Trophoblast cell (in vitro differentiated cells and primary cell): ENCODE results near the gene STK38L. TPM values are rescaled to one million over a fixed set of nuclear protein-coding genes. Genes with fewer than 3 reads are reported as not detected.

Experiments used
- DNase-seq, 2 donors: peaks; one replicate each; pipeline ENCODE4 v3.0.0-alpha.2; 2016
- H2AFZ ChIP-seq: 2 replicates; pipeline ENCODE4 v1.6.1; 2013; ENCODE audit warnings: low read length, moderate library complexity, mild to moderate bottlenecking; ENCODE audit not compliant: insufficient read depth, poor library complexity
- H2AK5ac ChIP-seq: 2 replicates; pipeline ENCODE4 v1.6.1; 2013; ENCODE audit warnings: mild to moderate bottlenecking, low read length
- H2BK120ac ChIP-seq: 2 replicates; pipeline ENCODE4 v1.6.1; 2013; ENCODE audit warnings: low read length, mild to moderate bottlenecking, moderate library complexity; ENCODE audit not compliant: insufficient read depth, poor library complexity
- H2BK12ac ChIP-seq: 2 replicates; pipeline ENCODE4 v1.6.1; 2013; ENCODE audit warnings: mild to moderate bottlenecking, low read length, moderate library complexity
- H2BK5ac ChIP-seq: 2 replicates; pipeline ENCODE4 v1.6.1; 2013; ENCODE audit warnings: low read length, low read depth, moderate library complexity, mild to moderate bottlenecking; ENCODE audit not compliant: poor library complexity
- H3K14ac ChIP-seq: 2 replicates; pipeline ENCODE4 v1.6.1; 2013; ENCODE audit warnings: mild to moderate bottlenecking, low read length
- H3K18ac ChIP-seq: 2 replicates; pipeline ENCODE4 v1.6.1; 2013; ENCODE audit warnings: mild to moderate bottlenecking, low read length
- H3K23ac ChIP-seq: 2 replicates; pipeline ENCODE4 v1.6.1; 2013; ENCODE audit warnings: low read length
- H3K27ac ChIP-seq: 2 replicates; pipeline ENCODE4 v1.5.1; 2013; ENCODE audit warnings: low read depth, mild to moderate bottlenecking, inconsistent platforms, low read length, moderate library complexity
- H3K27me3 ChIP-seq: 2 replicates; pipeline ENCODE4 v1.6.1; 2013; ENCODE audit warnings: inconsistent platforms, mild to moderate bottlenecking, low read length, moderate library complexity; ENCODE audit not compliant: insufficient read depth
- H3K36me3 ChIP-seq, 2 experiments: 1 replicate in 1 of 2; 2 replicates in 1 of 2; pipeline ENCODE4 v1.6.1; 2013; ENCODE audit warnings: low read length in 2 of 2, mild to moderate bottlenecking in 2 of 2, moderate library complexity in 1 of 2; ENCODE audit not compliant: insufficient read depth in 2 of 2, control insufficient read depth in 1 of 2
- H3K4ac ChIP-seq: 2 replicates; pipeline ENCODE4 v1.6.1; 2013; ENCODE audit warnings: low read depth, mild to moderate bottlenecking, low read length, moderate library complexity
- H3K4me1 ChIP-seq, 2 experiments: 1 replicate in 1 of 2; 2 replicates in 1 of 2; pipeline ENCODE4 v1.6.1; 2013; ENCODE audit warnings: low read length in 2 of 2, mild to moderate bottlenecking in 2 of 2, moderate library complexity in 1 of 2; ENCODE audit not compliant: insufficient read depth in 2 of 2, control insufficient read depth in 1 of 2
- H3K4me2 ChIP-seq: 2 replicates; pipeline ENCODE4 v1.6.1; 2013; ENCODE audit warnings: inconsistent platforms, mild to moderate bottlenecking, low read length, moderate library complexity
- H3K4me3 ChIP-seq: 2 replicates; pipeline ENCODE4 v1.5.1; 2013; ENCODE audit warnings: mild to moderate bottlenecking, low read depth, low read length, inconsistent platforms
- H3K79me1 ChIP-seq: one replicate; pipeline ENCODE4 v1.6.1; 2013; ENCODE audit warnings: low read length
- H3K79me2 ChIP-seq: 2 replicates; pipeline ENCODE4 v1.6.1; 2013; ENCODE audit warnings: low read length, mild to moderate bottlenecking; ENCODE audit not compliant: control insufficient read depth, insufficient read depth, poor library complexity
- H3K9ac ChIP-seq: 2 replicates; pipeline ENCODE4 v1.6.1; 2013; ENCODE audit warnings: mild to moderate bottlenecking, low read length
- H3K9me3 ChIP-seq: 2 replicates; pipeline ENCODE4 v1.6.1; 2013; ENCODE audit warnings: low read depth, mild to moderate bottlenecking, control low read depth, inconsistent platforms, low read length; ENCODE audit not compliant: insufficient read depth
- H4K12ac ChIP-seq: 2 replicates; pipeline ENCODE4 v1.6.1; 2013; ENCODE audit warnings: low read depth, mild to moderate bottlenecking, low read length, moderate library complexity
- H4K8ac ChIP-seq: 2 replicates; pipeline ENCODE4 v1.6.1; 2013; ENCODE audit warnings: low read depth, mild to moderate bottlenecking, low read length, moderate library complexity
- H4K91ac ChIP-seq: one replicate; pipeline ENCODE4 v1.6.1; 2013; ENCODE audit warnings: low read depth, mild to moderate bottlenecking, low read length, moderate library complexity
- WGBS: extraction: QIAGEN DNeasy Blood & Tissue Kit; methylation state at CpG from one replicate; pipeline ENCODE4 v1.1.7; 2013; ENCODE audit warnings: missing lambda C conversion rate; ENCODE audit not compliant: insufficient read length, insufficient coverage; ENCODE audit errors: extremely low coverage; 5-methylcytosine and 5-hydroxymethylcytosine counted together
- polyA plus RNA-seq: library from polyadenylated mRNA; stranded (reverse); fragments of 200-250 nt; gene quantifications from 2 replicates; pipeline ENCODE4 v1.2.3, GENCODE V29; 2013

STK38L gene
- polyA plus RNA-seq: 28.6 and 30.7 TPM in 2 replicates

GRCh38 chr12:27243804-27244688, at the start of gene STK38L:
TSS of gene STK38L (plus strand) at chr12:27244286. CDS start at chr12:27297721, 53,435 bp downstream.
- Histone ChIP-seq H2AFZ (peak within 1 kb of the TSS; percentile 78), H4K8ac (peak within 1 kb of the TSS; percentile 86), H3K79me1 (peaks cover 9% of the 10 kb centered on the region), H3K36me3 (no peaks in the 10 kb centered on the region), H3K4me1 (peaks cover 0 to 2% of the 10 kb centered on the region in 2 experiments), H3K18ac (peak within 1 kb of the TSS; percentile 76), H3K4ac (peak within 1 kb of the TSS; percentile 60), H3K4me2 (peak within 1 kb of the TSS; percentile 72), H3K23ac (no peak within 1 kb of the TSS), H4K91ac (peak within 1 kb of the TSS; percentile 63), H2BK12ac (no peak within 1 kb of the TSS), H3K79me2 (peaks cover 5% of the 10 kb centered on the region), H3K4me3 (peak within 1 kb of the TSS; percentile 84), H3K9ac (peak within 1 kb of the TSS; percentile 90), H3K14ac (peak within 1 kb of the TSS; percentile 83), H3K9me3 (peaks cover 2% of the 10 kb centered on the region), H4K12ac (peak within 1 kb of the TSS; percentile 63), H2AK5ac (no peak within 1 kb of the TSS), H3K27ac (peak within 1 kb of the TSS; percentile 55), H2BK120ac (peak within 1 kb of the TSS; percentile 65), H2BK5ac (peak within 1 kb of the TSS; percentile 32), H3K27me3 (no peaks in the 10 kb centered on the region)
- peak; percentile 98 to 99 for DNase-seq
- no CpG with 5 or more reads among the region's 69 CpGs for WGBS

- Histone ChIP-seq H3K14ac (no peak overlapping the region), H3K4me2 (no peak overlapping the region), H3K36me3 (no peaks in the 10 kb centered on the region), H3K4me3 (no peak overlapping the region), H2AFZ (no peak overlapping the region), H3K9ac (no peak overlapping the region), H3K27me3 (no peaks in the 10 kb centered on the region), H3K79me2 (no peaks in the 10 kb centered on the region), H2BK12ac (no peak overlapping the region), H2BK120ac (peak overlapping the region; percentile 5), H3K9me3 (no peaks in the 10 kb centered on the region), H3K27ac (peak overlapping the region; percentile 74), H3K4ac (no peak overlapping the region), H3K23ac (no peak overlapping the region), H4K12ac (no peak overlapping the region), H4K91ac (peak overlapping the region; percentile 71), H4K8ac (no peak overlapping the region), H2BK5ac (peak overlapping the region; percentile 9), H3K4me1 (peaks cover 2 to 16% of the 10 kb centered on the region in 2 experiments), H2AK5ac (no peak overlapping the region), H3K79me1 (peaks cover 13% of the 10 kb centered on the region), H3K18ac (no peak overlapping the region)
- no peak for DNase-seq
- WGBS: no CpG with 5 or more reads among the region's 2 CpGs
Observed at GRCh38 chr12:27194644-27195043, 49.4 kb upstream of the STK38L start.

- no peaks in the 10 kb centered on the region for H3K79me2 ChIP-seq
- H2BK120ac ChIP-seq: no peak overlapping the region
- no peak overlapping the region for H4K12ac ChIP-seq
- H3K9ac ChIP-seq: no peak overlapping the region
- H3K4ac ChIP-seq: no peak overlapping the region
- peaks cover 2 to 16% of the 10 kb centered on the region in 2 experiments for H3K4me1 ChIP-seq
- no peak overlapping the region for H4K91ac ChIP-seq
- no peaks in the 10 kb centered on the region for H3K36me3 ChIP-seq
- no peak overlapping the region for H2AK5ac ChIP-seq
- H3K4me2 ChIP-seq: no peak overlapping the region
- no peaks in the 10 kb centered on the region for H3K27me3 ChIP-seq
- H3K9me3 ChIP-seq: no peaks in the 10 kb centered on the region
- H3K27ac ChIP-seq: no peak overlapping the region
- DNase-seq: no peak
- H3K23ac ChIP-seq: no peak overlapping the region
- no peak overlapping the region for H3K14ac ChIP-seq
- H4K8ac ChIP-seq: no peak overlapping the region
- H2BK5ac ChIP-seq: no peak overlapping the region
- peaks cover 8% of the 10 kb centered on the region for H3K79me1 ChIP-seq
- H3K18ac ChIP-seq: no peak overlapping the region
- H2AFZ ChIP-seq: no peak overlapping the region
- no peak overlapping the region for H3K4me3 ChIP-seq
- H2BK12ac ChIP-seq: peak overlapping the region; percentile 3
- no CpG with 5 or more reads among the region's 3 CpGs for WGBS
Observed at GRCh38 chr12:27198036-27198435, 46.0 kb upstream of the STK38L start.

- Histone ChIP-seq H3K79me2 (no peaks in the 10 kb centered on the region), H3K27ac (no peak overlapping the region), H3K27me3 (no peaks in the 10 kb centered on the region), H3K79me1 (peaks cover 7% of the 10 kb centered on the region), H3K23ac (no peak overlapping the region), H2AFZ (no peak overlapping the region), H3K18ac (no peak overlapping the region), H2BK120ac (no peak overlapping the region), H3K9me3 (no peaks in the 10 kb centered on the region), H4K8ac (no peak overlapping the region), H2BK12ac (no peak overlapping the region), H4K91ac (no peak overlapping the region), H2AK5ac (no peak overlapping the region), H3K4me3 (no peak overlapping the region), H2BK5ac (no peak overlapping the region), H3K14ac (no peak overlapping the region), H3K4ac (no peak overlapping the region), H3K4me2 (no peak overlapping the region), H4K12ac (no peak overlapping the region), H3K36me3 (no peaks in the 10 kb centered on the region), H3K9ac (no peak overlapping the region), H3K4me1 (peaks cover 2 to 12% of the 10 kb centered on the region in 2 experiments)
- no peak for DNase-seq
- WGBS: no CpG with 5 or more reads among the region's 2 CpGs
Observed at GRCh38 chr12:27199638-27200300, 44.3 kb upstream of the STK38L start.
